NCI-H1417 treated with DMSO at 0.1 percent for 48 hours (cell line): ENCODE measurements around the gene ABCB8.
A peak's percentile ranks its signal among the peaks of the same experiment; 100 is the strongest.
"Not testable (repeated sequence)": the region's sequence is repeated elsewhere in the genome, so short reads cannot be mapped to it uniquely, and the experiment has no call there.

Experiments
- DNase-seq: peaks from one replicate; lab custom pipeline; 2025; lab: John Stamatoyannopoulos, UW

The ABCB8 gene

DNA sequence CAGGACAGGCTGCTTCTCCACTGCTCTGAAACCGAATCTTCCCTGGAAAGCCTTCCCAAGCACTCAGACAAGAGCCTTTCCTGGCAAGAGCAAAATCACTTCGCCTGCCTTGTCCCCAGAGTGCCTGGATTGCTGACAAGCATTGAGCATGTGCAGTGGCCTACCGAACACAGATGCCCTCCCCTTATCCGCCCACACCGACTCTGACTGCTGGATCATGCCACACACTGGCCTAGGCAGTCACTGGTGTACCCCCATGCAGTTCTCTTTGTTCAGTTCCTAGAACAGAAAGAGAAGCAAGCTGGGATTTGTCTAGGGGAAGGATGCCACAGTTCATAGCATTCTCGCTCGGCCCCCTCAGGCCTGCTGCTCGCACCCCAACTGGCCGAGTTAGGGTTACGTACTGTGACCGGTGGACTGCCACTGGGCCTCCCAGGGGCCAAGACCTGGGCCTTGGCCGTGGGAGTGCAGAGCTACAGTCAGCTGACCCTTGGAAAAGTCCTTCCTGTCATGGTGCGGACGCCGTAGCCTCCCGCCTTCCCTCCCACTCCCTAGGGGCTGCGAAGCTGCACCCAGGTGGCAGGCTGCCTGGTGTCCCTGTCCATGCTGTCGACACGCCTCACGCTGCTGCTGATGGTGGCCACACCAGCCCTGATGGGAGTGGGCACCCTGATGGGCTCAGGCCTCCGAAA lies 6.9 kb downstream of the ABCB8 start:
- DNase-seq: no peak

- no peak for DNase-seq
These were observed 7.7 kb downstream of the ABCB8 start for GRCh38 chr7:151035902-151036301.

DNA sequence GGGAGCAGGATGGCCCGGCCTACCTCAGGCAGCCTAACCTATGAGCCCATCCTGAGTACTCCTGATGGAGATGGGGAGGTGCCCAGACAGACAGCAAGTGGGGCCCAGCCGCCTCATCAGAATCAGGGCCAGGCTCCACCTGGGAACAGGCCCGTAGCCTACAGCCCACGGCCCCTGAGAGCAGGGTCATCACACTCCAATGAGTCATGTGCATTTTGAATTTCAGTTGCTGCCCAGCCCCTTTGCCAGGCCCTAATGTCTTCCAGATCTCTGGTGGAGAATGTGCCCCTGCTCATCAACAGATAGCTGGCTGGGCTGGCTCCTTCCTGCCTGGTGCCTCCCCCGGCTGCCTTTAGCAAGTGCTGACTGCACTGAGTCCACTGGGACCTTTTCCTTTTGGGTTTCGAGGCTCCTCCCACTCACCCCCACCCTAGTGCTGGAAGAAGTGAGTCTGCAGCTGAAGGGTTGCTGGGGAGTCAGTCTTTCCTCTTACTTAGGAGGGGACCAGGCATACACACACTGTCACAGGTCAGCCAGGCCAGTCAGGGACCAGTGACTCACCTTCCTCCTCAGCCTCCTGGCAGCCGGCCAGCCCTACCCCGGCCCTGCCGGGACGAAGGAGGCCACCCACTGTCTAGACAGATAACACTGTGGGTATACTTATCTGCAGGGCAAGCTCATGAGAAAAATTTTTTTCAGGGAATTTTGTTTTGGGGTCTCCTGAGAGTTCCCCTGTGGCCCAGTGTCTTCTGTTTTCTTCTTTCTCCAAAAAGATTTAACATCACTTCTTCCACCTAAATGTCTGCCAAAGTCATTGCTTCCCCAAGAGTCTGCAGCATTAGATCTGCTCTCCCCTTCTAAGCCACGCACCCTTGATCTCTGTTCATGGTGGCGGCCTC lies 10.9 kb downstream of the ABCB8 start:
- DNase-seq: no peak

GRCh38 chr7:151039850-151040548 lies 11.7 kb downstream of the ABCB8 start:
- no peak for DNase-seq

GRCh38 chr7:151040616-151041375 lies 12.5 kb downstream of the ABCB8 start:
- DNase-seq: no peak

DNA sequence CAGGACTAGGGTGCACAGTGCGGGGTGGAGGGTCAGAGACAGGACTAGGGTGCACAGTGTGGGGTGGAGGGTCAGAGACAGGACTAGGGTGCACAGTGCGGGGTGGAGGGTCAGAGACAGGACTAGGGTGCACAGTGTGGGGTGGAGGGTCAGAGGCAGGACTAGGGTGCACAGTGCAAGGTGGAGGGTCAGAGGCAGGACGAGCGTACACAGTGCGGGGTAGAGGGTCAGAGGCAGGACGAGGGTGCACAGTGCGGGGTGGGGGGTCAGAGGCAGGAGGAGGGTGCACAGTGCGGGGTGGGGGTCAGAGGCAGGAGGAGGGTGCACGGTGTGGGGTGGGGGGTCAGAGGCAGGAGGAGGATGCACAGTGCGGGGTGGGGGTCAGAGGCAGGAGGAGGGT lies 15.2 kb downstream of the ABCB8 start:
- DNase-seq: not testable (repeated sequence)

DNA sequence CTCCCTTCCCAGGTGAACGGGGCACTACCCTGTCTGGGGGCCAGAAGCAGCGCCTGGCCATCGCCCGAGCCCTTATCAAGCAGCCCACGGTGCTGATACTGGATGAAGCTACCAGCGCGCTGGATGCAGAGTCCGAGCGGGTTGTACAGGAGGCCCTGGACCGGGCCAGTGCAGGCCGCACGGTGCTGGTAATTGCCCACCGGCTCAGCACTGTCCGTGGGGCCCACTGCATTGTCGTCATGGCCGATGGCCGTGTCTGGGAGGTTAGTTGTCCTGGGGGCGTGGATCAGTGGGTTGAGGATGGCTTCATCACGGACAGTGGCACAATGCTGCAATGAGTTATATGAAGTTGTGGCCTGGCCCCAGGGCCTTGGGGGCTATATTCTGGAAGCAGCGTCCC lies 15.7 kb downstream of the ABCB8 start:
- no peak for DNase-seq

GRCh38 chr7:151045262-151045661 lies 17.0 kb downstream of the ABCB8 start:
- DNase-seq: no peak

DNA sequence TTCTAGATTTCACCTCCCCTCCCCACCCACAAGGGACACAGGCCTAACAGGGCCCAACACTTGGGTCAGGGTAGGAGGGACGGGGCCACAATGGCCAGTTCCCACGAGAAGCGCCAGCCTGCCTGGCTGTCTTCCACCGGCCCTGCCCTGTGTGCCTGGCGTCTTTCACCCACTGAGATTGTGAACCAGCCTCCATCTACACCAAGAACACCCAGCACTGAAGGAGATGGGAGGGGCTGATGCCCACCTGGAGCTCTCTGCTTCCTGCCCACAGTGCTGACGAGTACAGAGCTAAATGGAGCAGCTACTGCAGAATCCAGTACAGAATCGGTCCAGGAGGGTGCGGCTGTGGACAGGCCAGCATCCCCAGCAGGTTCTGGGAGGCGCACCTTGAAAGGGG lies 17.7 kb downstream of the ABCB8 start:
- no peak for DNase-seq

- DNase-seq: peak; percentile 7
These were observed 18.6 kb downstream of the ABCB8 start for GRCh38 chr7:151046603-151047573.

DNA sequence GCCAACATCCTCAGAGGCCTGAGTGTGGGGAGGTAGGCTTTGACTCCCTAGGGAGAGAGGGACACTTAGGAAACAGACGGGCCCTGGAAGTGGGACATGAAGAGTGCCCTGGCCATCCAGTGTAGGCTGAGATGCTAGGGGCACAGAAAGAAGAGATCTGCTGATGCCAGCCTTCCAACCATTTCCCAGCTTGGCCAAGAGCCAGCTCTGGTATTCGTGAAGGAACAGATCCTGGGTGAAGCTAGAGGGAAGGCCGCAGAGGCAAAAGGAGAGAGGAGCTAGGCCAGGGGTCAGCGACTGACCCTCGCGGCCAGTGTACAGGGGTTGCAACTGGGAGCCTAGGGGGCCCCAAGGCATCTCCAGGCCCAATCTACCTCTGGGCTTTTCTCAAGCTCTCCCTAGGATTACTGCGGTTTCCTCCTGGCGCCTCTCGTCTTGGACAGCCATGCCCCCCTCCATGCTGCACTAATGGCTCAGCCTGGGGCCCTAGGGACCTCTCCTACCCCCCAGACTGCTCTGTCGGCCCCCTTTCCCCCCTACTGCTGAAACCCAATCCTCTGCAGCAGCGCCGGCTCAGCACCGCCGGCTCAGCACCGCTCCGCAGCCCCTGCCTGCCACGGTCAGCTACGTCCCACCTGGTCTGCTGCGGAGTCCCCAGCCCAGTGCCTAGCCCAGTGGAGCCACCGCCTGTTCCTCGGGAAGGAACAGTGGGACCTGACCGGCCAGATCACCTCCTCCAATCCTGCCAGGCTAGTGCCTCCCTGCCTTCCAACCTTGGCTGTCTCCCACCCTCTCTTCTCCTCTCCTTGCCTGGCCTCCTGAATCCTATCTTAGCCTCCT lies 19.9 kb downstream of the ABCB8 start, which contains the start of gene ASIC3:
Gene ASIC3 (plus strand): TSS at position 556 of the 840 bp plus-strand sequence. CDS start 355 bp downstream, outside the sequence.
- no peak for DNase-seq

DNA sequence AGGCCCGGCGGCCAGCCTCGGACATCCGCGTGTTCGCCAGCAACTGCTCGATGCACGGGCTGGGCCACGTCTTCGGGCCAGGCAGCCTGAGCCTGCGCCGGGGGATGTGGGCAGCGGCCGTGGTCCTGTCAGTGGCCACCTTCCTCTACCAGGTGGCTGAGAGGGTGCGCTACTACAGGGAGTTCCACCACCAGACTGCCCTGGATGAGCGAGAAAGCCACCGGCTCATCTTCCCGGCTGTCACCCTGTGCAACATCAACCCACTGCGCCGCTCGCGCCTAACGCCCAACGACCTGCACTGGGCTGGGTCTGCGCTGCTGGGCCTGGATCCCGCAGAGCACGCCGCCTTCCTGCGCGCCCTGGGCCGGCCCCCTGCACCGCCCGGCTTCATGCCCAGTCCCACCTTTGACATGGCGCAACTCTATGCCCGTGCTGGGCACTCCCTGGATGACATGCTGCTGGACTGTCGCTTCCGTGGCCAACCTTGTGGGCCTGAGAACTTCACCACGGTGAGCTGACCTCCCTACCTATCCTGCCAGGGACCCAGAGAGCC lies 20.7 kb downstream of the ABCB8 start:
- no peak for DNase-seq

- no peak for DNase-seq
These were observed 22.9 kb downstream of the ABCB8 start for GRCh38 chr7:151051108-151051507.

DNA sequence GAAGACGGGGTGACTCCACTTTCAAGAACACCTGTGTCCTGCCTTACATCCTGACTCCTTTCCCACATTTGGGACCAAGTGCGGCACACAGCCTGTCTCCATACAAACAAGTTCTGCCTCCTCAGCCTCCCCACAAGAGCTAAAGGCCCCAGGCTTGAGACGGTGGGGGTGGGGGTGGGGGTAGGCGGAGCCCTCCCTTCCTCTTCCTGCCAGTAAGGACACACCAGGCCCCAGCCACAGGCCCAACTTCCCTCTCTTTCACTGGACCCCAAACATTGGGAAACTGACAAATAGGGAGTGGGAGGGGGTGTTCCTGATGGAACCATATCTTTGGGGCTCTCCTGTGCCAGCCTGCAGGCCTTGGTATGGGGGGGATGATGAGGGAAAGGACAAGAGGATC lies 24.8 kb downstream of the ABCB8 start:
- DNase-seq: no peak

GRCh38 chr7:151053751-151054150 lies 25.5 kb downstream of the ABCB8 start:
- DNase-seq: no peak

DNA sequence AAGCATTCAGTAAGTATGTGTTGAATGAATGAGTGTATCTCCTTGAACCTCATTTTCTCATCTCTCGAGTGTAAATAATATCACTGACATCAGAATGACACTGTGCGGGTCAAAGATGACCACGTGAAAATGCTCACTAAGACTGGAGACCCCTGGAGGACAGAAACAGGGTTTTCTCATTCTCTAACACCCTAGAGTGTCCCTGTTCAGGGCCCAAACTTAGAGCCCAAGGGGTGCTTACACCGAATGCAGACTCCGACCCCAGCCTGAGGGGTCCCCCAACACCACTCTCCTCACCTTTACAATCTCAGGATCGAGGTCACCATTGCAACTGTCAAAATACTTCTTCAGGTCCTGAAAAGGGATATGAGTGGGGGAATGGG lies 28.0 kb downstream of the ABCB8 start:
- no peak for DNase-seq

DNA sequence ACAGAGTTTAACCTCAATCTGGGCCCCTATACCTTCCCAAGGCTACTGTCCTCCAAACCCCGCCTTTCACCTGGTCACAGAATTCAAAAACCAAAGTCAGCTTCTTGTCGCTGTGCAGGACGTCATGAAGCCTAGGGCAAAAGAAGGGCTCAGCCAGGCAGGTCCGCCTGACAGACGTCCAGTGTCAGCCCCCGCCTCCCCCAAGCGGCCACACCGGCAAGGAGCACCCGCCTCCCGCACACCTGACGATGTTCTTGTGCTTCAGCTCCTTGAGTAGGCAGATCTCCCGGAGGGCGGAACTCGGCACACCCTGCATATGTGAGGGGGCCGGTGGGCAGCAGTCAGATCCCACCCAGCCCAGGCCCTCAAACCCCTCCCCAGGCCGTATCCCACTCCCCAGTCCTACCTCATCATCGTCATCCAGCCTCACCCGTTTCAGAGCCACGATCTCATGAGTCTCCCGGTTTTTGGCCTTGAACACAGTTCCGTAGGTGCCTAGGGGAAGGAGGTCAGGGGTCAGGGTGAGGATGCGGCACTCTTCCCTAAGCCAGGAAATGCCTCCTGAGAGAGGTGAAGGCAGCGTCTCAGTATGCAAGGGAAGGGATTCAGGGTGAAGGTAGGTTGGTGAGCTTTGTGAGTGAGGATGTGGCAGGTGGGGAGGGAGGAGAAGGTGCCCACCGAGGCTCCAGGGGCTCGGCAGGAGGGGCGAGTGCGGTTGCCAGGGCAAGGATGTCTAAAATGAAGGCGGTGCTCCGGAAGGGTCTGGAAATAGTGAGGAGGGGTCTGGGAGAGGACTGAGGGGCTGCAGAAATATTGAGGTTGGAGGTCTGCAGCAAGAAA lies 28.6 kb downstream of the ABCB8 start:
- DNase-seq: no peak

- no peak for DNase-seq
These were observed 29.3 kb downstream of the ABCB8 start, which contains the start of gene CDK5 for GRCh38 chr7:151057506-151057988. CDK5 (minus strand) TSS chr7:151057897; CDS start chr7:151057848, 49 bp downstream.
